ENCODE data around the gene MYEOV.

Gene MYEOV

DNA sequence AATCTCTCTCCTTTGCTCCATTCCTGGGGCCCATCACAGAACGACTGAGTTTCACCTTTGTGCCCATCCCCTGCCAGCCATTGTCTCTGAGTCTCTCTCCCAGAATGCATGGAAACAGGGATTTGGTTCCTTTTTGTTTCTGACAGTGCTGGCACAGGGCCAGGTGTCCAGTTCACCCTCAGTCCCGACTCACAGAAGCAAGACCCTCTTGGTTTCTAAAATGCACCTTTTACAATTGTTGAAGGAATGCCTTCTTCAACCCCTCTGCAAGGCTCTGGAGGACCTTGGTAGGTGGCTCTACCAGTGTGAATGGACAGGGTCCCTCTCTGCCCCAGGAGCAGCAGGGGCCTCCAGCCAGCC lies 5.1 kb upstream of the MYEOV start:
- Histone ChIP-seq H3K4me3 (ENCODE audit: low read length) (no peak overlapping the region), H3K36me3 (replicated peaks; ENCODE audit: insufficient read depth, low read length) (no peaks in the 10 kb centered on the region), H3K79me2 (ENCODE audit: low read length) (no peaks in the 10 kb centered on the region), H3K9ac (ENCODE audit: low read length) (no peak overlapping the region), H4K20me1 (ENCODE audit: insufficient read depth, low read length) (no peaks in the 10 kb centered on the region), H3K27ac (ENCODE audit: low read length) (no peak overlapping the region), H3K9me2 (replicated peaks; ENCODE audit: insufficient read depth, low read length) (no peaks in the 10 kb centered on the region), H2AFZ (ENCODE audit: low read length) (no peak overlapping the region), H3K4me1 (ENCODE audit: low read length) (peaks cover 14% of the 10 kb centered on the region), H3F3A (ENCODE audit: insufficient read depth, low read length) (peaks cover 4% of the 10 kb centered on the region; the same call in 1 of the 2 replicates), H3K27me3 (replicated peaks; ENCODE audit: insufficient read depth, low read length) (no peaks in the 10 kb centered on the region; the same call in 1 of the 2 replicates), H3K4me2 (ENCODE audit: low read depth, low read length) (no peak overlapping the region), H3K9me3 (replicated peaks; ENCODE audit: insufficient read depth, low read length) (no peaks in the 10 kb centered on the region)
- TF ChIP-seq EZH2phosphoT487 (IDR thresholded peaks at IDR 0.05; ENCODE audit: low read length), result no peak
- TF ChIP-seq, protein P1, sequence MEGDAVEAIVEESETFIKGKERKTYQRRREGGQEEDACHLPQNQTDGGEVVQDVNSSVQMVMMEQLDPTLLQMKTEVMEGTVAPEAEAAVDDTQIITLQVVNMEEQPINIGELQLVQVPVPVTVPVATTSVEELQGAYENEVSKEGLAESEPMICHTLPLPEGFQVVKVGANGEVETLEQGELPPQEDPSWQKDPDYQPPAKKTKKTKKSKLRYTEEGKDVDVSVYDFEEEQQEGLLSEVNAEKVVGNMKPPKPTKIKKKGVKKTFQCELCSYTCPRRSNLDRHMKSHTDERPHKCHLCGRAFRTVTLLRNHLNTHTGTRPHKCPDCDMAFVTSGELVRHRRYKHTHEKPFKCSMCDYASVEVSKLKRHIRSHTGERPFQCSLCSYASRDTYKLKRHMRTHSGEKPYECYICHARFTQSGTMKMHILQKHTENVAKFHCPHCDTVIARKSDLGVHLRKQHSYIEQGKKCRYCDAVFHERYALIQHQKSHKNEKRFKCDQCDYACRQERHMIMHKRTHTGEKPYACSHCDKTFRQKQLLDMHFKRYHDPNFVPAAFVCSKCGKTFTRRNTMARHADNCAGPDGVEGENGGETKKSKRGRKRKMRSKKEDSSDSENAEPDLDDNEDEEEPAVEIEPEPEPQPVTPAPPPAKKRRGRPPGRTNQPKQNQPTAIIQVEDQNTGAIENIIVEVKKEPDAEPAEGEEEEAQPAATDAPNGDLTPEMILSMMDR (IDR thresholded peaks at IDR 0.05; ENCODE audit: low read length), result no peak
- no peak for TF ChIP-seq EZH2 (optimal IDR thresholded peaks at IDR 0.05; ENCODE audit: low read depth, low read length)
- DNase-seq, result no peak

- Histone ChIP-seq H3K9ac (ENCODE audit: low read length) (no peak overlapping the region), H3K36me3 (replicated peaks; ENCODE audit: insufficient read depth, low read length) (no peaks in the 10 kb centered on the region), H4K20me1 (ENCODE audit: insufficient read depth, low read length) (no peaks in the 10 kb centered on the region), H3K9me3 (replicated peaks; ENCODE audit: insufficient read depth, low read length) (no peaks in the 10 kb centered on the region), H2AFZ (ENCODE audit: low read length) (no peak overlapping the region), H3K4me2 (ENCODE audit: low read depth, low read length) (no peak overlapping the region), H3K4me1 (ENCODE audit: low read length) (peaks cover 21% of the 10 kb centered on the region), H3K27me3 (replicated peaks; ENCODE audit: insufficient read depth, low read length) (no peaks in the 10 kb centered on the region), H3K79me2 (ENCODE audit: low read length) (peaks cover 19% of the 10 kb centered on the region), H3K9me2 (replicated peaks; ENCODE audit: insufficient read depth, low read length) (no peaks in the 10 kb centered on the region), H3K27ac (ENCODE audit: low read length) (no peak overlapping the region), H3F3A (ENCODE audit: insufficient read depth, low read length) (peaks cover 18% of the 10 kb centered on the region), H3K4me3 (ENCODE audit: low read length) (no peak overlapping the region)
- TF ChIP-seq EZH2 (optimal IDR thresholded peaks at IDR 0.05; ENCODE audit: low read depth, low read length) (no peak), EZH2phosphoT487 (IDR thresholded peaks at IDR 0.05; ENCODE audit: low read length) (no peak)
- TF ChIP-seq, protein P1 (IDR thresholded peaks at IDR 0.05; ENCODE audit: low read length), result no peak
- DNase-seq, result no peak
Observed at GRCh38 chr11:69290806-69291205, 3.1 kb upstream of the MYEOV start.

DNA sequence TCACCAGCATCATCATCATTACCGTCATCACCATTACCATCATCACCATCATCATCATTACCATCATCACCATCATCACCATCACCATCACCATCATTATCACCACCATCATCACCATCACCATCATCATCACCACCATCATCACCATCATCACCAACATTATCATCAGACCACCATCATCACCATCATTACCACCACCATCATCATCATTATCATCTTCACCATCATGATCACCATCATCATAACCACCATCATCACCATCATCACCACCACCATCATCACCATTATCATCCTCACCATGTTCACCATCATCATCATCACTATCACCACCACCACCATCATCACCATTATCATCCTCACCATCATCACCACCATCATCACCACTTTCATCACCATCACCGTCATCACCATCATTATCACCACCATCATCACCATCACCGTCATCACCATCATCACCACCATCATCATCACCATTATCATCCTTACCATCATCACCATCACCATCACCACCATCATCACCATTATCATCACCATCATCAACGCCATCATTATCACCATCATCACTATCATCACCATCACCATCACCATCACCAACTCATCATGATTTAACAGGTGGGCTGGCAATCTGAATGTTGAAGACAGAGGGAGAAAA lies 2.4 kb upstream of the MYEOV start:
- Histone ChIP-seq H4K20me1 (ENCODE audit: insufficient read depth, low read length) (no peaks in the 10 kb centered on the region), H3K9ac (ENCODE audit: low read length) (no peak overlapping the region), H3K9me3 (replicated peaks; ENCODE audit: insufficient read depth, low read length) (no peaks in the 10 kb centered on the region), H3K36me3 (replicated peaks; ENCODE audit: insufficient read depth, low read length) (no peaks in the 10 kb centered on the region), H3K79me2 (ENCODE audit: low read length) (peaks cover 27% of the 10 kb centered on the region), H2AFZ (ENCODE audit: low read length) (no peak overlapping the region), H3K4me3 (ENCODE audit: low read length) (no peak overlapping the region), H3F3A (ENCODE audit: insufficient read depth, low read length) (peaks cover 25% of the 10 kb centered on the region), H3K27me3 (replicated peaks; ENCODE audit: insufficient read depth, low read length) (no peaks in the 10 kb centered on the region), H3K4me1 (ENCODE audit: low read length) (peaks cover 29% of the 10 kb centered on the region), H3K4me2 (ENCODE audit: low read depth, low read length) (no peak overlapping the region), H3K27ac (ENCODE audit: low read length) (no peak overlapping the region), H3K9me2 (replicated peaks; ENCODE audit: insufficient read depth, low read length) (no peaks in the 10 kb centered on the region)
- no peak for DNase-seq
- TF ChIP-seq EZH2phosphoT487 (IDR thresholded peaks at IDR 0.05; ENCODE audit: low read length) (no peak), EZH2 (optimal IDR thresholded peaks at IDR 0.05; ENCODE audit: low read depth, low read length) (no peak)
- TF ChIP-seq, protein P1 (IDR thresholded peaks at IDR 0.05; ENCODE audit: low read length), result no peak
